ENCODE data around the gene C15orf62.
A peak's percentile ranks its signal among the peaks of the same experiment; 100 is the strongest.

Gene C15orf62

DNA sequence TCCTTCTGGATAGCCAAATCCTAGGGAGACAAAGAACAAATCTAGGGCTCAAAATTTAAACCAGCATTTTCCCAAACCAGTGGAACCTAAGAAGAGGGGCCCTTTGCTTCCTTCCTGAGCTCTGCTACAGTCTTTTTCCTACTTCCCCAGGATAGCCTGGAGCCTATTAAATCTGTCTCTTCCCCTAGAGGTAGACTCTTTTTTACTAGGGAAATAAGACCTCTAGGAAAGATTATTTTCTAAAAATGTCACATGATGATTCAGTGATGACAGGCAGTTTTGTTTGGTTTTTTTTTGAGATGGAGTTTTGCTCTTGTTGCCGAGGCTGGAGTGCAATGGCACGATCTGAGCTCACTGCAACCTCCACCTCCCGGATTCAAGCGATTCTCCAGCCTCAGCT lies 33.2 kb upstream of the C15orf62 start:
- no peak overlapping the region for H3K4me3 ChIP-seq (ENCODE audit: low read depth, low read length)
- DNase-seq (ENCODE audit: low read depth, low spot score), result no peak
- in situ Hi-C loops (cut with HindIII; ENCODE audit: low sequenced_read_pairs), result no loop called here
- TF ChIP-seq, protein P1, sequence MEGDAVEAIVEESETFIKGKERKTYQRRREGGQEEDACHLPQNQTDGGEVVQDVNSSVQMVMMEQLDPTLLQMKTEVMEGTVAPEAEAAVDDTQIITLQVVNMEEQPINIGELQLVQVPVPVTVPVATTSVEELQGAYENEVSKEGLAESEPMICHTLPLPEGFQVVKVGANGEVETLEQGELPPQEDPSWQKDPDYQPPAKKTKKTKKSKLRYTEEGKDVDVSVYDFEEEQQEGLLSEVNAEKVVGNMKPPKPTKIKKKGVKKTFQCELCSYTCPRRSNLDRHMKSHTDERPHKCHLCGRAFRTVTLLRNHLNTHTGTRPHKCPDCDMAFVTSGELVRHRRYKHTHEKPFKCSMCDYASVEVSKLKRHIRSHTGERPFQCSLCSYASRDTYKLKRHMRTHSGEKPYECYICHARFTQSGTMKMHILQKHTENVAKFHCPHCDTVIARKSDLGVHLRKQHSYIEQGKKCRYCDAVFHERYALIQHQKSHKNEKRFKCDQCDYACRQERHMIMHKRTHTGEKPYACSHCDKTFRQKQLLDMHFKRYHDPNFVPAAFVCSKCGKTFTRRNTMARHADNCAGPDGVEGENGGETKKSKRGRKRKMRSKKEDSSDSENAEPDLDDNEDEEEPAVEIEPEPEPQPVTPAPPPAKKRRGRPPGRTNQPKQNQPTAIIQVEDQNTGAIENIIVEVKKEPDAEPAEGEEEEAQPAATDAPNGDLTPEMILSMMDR (IDR thresholded peaks at IDR 0.05; ENCODE audit: low read depth, low read length), result no peak

DNA sequence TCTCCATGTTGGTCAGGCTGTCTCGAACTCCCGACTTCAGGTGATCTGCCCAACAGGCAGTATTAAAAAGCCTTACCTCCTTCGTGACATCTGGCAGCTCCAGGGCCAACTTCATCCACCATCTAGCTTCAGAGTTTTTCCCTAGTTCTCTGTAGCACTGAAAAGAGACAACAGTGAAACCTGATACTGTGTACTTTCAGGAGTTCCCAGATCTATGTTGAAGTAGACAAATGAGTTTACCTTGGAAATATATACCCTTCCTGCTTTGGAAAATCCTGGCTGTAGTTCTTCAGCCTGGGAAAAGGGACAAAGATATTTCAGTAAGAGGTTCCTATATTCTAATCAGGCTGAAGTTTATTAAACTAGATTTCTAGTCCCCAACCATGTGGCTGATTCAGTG lies 32.7 kb upstream of the C15orf62 start:
- in situ Hi-C loops (cut with HindIII; ENCODE audit: low sequenced_read_pairs), result no loop called here
- DNase-seq (ENCODE audit: low read depth, low spot score), result no peak
- TF ChIP-seq, protein P1 (IDR thresholded peaks at IDR 0.05; ENCODE audit: low read depth, low read length), result no peak
- H3K4me3 ChIP-seq (ENCODE audit: low read depth, low read length), result no peak overlapping the region

DNA sequence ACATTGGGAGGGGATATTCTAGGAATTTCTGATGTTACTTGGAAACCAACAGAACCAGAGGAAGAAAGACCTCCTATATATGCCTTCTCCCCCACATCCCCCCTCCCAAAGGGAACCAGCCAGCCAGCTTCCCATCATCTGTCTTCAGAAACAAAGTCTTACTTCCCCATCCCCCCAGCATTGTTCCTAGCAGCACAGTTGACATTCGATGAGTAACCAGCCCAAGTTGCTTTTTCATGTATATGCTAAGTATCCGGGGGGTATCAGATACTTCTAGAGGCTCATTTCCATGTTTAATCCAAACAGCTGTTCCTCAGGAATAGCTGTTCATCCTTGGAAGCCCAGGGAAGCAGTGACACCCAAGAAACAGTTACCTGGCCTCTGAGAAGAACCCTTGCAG lies 30.7 kb upstream of the C15orf62 start:
- in situ Hi-C loops (cut with HindIII; ENCODE audit: low sequenced_read_pairs), result no loop called here
- no peak overlapping the region for H3K4me3 ChIP-seq (ENCODE audit: low read depth, low read length)
- TF ChIP-seq, protein P1 (IDR thresholded peaks at IDR 0.05; ENCODE audit: low read depth, low read length), result no peak
- no peak for DNase-seq (ENCODE audit: low read depth, low spot score)

DNA sequence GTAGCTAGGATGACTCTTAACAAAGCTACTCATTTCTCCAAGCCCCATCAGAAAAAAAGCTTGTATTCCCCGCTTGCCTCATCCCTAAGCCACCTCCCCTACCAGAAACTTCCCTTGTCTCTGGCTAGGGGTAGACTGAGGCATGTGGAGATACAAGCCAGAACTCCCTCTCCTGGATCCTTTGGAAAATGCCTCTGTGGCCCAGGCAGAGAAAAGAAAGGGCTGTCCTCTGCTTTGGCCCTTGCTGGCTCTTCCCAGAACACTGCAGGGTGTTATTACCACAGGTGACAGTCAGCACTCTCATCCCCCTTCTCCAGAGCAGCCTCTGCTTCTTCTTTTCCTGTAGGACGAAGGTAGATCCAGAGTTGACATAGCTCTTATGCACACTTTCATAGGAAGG lies 29.9 kb upstream of the C15orf62 start:
- in situ Hi-C loops (cut with HindIII; ENCODE audit: low sequenced_read_pairs), result no loop called here
- DNase-seq (ENCODE audit: low read depth, low spot score), result no peak
- TF ChIP-seq, protein P1 (IDR thresholded peaks at IDR 0.05; ENCODE audit: low read depth, low read length), result no peak
- no peak overlapping the region for H3K4me3 ChIP-seq (ENCODE audit: low read depth, low read length)

DNA sequence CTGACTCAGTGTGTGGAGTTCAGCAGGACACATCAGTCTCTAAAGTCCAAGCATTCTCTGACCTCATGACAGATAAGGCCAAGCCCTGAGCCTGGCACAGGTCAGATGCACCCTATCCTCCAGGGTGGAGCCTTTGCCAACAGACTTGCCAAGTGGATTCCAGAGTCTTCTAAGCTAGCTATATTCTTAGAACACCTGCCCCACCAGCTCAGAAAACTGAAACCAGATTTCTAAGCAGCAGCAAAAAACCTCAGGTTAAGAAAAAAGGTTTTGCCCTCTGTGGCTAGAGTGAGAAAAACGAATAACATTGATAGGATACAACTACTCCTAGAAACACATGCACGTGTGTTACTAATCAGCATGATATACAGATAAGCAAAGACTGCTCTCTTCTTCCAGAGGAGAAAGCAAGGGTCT lies 26.3 kb upstream of the C15orf62 start:
- in situ Hi-C loops (cut with HindIII; ENCODE audit: low sequenced_read_pairs), result no loop called here
- no peak overlapping the region for H3K4me3 ChIP-seq (ENCODE audit: low read depth, low read length)
- no peak for DNase-seq (ENCODE audit: low read depth, low spot score)
- TF ChIP-seq, protein P1 (IDR thresholded peaks at IDR 0.05; ENCODE audit: low read depth, low read length), result no peak

DNA sequence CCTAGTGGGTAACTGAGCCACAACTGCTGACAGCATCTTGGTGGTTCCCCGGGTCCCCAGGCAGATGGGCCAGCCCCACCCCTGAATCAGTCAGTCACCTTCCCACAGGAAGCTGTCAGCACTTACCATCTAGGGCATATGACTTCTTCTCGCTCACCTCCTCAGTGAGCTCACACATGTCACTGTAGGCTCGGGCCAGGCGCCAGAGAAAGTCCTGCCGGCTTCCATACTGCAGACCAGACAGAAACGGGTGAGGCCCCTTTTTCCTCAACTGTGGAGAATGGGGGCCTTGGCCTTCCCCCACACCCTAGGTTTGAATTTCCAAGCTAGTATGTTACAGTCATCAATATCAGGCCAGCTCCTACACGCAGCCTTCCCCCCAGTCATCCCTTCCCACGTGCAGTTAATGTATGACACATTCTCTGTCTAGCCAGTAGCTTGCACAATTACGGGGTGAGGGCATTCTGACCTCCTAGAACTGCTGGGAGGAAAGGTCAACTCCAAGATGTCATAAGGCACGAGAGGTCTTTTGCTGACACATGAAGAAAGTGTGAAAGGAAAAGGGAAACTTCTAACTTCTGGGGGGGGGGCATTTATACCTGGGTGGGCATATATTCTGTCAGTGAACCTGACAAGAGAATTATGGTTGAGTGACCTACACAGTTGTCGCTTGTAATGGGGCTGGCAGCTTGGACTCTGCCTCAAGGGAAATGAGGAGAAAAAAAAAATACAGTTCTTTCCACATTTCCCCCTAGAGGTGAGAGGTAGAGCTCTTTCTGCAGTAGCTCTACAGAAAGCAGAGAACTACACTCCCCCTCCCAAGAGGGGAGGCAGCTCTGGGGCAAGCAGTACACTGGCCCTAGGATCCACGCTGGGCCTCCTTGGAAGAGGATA lies 25.6 kb upstream of the C15orf62 start:
- no peak overlapping the region for H3K4me3 ChIP-seq (ENCODE audit: low read depth, low read length)
- peak; percentile 18 for DNase-seq (ENCODE audit: low read depth, low spot score)
- TF ChIP-seq, protein P1 (IDR thresholded peaks at IDR 0.05; ENCODE audit: low read depth, low read length), result no peak
- in situ Hi-C loops (cut with HindIII; ENCODE audit: low sequenced_read_pairs), result no loop called here
